Activated naive CD4-positive, alpha-beta T cell treated with anti-CD3 and anti-CD28 coated beads, Interleukin-2, amount 10 ng/mL, durations not matched to agents 7 days and 5 days (primary cell): ENCODE results near the gene HCFC1.
A peak's percentile ranks its signal among the peaks of the same experiment; 100 is the strongest.

Experiments used
- CTCF ChIA-PET: fragments of 350-600 bp; sonication (Branson Sonifier 250); formaldehyde crosslinking; loops from one replicate; lab custom pipeline; 2021; ENCODE audit warnings: antibody characterized with exemption; lab: Charles Lee
- DNase-seq: peaks from one replicate; pipeline ENCODE4 v3.0.0-alpha.2; 2020
- H3K27ac Mint-ChIP-seq: one replicate; pipeline ENCODE4 v1.8.0; 2021; ENCODE audit warnings: mild to moderate bottlenecking, moderate library complexity, mixed read lengths
- H3K27me3 Mint-ChIP-seq: one replicate; pipeline ENCODE4 v1.8.0; 2021; ENCODE audit warnings: mild to moderate bottlenecking, mixed read lengths
- H3K36me3 Mint-ChIP-seq: one replicate; pipeline ENCODE4 v1.8.0; 2021; ENCODE audit warnings: mixed read lengths
- H3K4me1 Mint-ChIP-seq: one replicate; pipeline ENCODE4 v1.8.0; 2021; ENCODE audit warnings: mixed read lengths
- H3K4me3 Mint-ChIP-seq: one replicate; pipeline ENCODE4 v1.8.0; 2021; ENCODE audit warnings: mild to moderate bottlenecking, moderate library complexity, mixed read lengths
- H3K9me3 Mint-ChIP-seq: one replicate; pipeline ENCODE4 v1.8.0; 2021; ENCODE audit warnings: mixed read lengths

HCFC1 gene

DNA sequence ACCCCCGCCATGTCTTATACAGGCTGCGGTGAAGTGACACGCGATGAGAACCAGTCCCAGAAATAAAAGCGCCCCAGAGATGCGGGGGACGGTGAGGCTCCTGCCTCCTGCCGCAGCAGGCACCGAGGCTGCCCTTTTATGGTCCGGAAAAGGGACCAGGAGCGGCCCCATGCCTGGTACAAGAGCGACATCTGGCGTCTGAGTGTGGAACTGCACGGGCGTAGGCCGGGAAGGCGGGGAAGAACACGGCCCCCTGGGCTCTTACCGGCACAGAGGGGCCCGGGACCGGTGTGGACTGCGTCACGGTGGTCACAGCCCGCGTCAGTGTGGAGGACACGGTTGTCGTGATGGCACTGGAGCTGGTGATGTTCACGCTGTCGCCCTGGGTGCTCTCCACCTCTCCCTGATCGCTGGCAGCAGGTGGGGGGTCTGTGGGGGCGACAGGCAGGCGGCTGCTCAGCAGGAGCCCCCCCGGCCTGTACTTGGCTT lies 18.2 kb downstream of the HCFC1 start:
- DNase-seq: peak; percentile 80
- peaks cover 38% of the 10 kb centered on the region for H3K4me1 Mint-ChIP-seq
- H3K27ac Mint-ChIP-seq: peak overlapping the region; percentile 7
- H3K27me3 Mint-ChIP-seq: no peaks in the 10 kb centered on the region
- no peaks in the 10 kb centered on the region for H3K9me3 Mint-ChIP-seq
- no peak overlapping the region for H3K4me3 Mint-ChIP-seq
- CTCF ChIA-PET: interaction anchor here (1.0 to 12.0 kb wide), 2 partner anchors 13 to 26 kb away, joined by 3 to 241 read pairs; partner anchors contain the start of gene ARHGAP4
- H3K36me3 Mint-ChIP-seq: peaks cover 32% of the 10 kb centered on the region

GRCh38 chrX:153952373-153953026 lies 19.1 kb downstream of the HCFC1 start:
- H3K4me3 Mint-ChIP-seq: no peak overlapping the region
- H3K4me1 Mint-ChIP-seq: peaks cover 42% of the 10 kb centered on the region
- no peak for DNase-seq
- CTCF ChIA-PET: interaction anchor here (1.0 to 12.0 kb wide), 3 partner anchors 9 to 25 kb away, joined by 3 to 241 read pairs (median 4); partner anchors contain the start of gene ARHGAP4
- no peak overlapping the region for H3K27ac Mint-ChIP-seq
- peaks cover 31% of the 10 kb centered on the region for H3K36me3 Mint-ChIP-seq
- no peaks in the 10 kb centered on the region for H3K9me3 Mint-ChIP-seq
- H3K27me3 Mint-ChIP-seq: no peaks in the 10 kb centered on the region

- Mint-ChIP-seq H3K9me3 (no peaks in the 10 kb centered on the region), H3K27me3 (no peaks in the 10 kb centered on the region), H3K4me1 (peaks cover 46% of the 10 kb centered on the region), H3K4me3 (no peak overlapping the region), H3K36me3 (peaks cover 34% of the 10 kb centered on the region), H3K27ac (no peak overlapping the region)
- no peak for DNase-seq
- CTCF ChIA-PET: interaction anchor here (1.2 to 12.0 kb wide), 3 partner anchors 10 to 25 kb away, joined by 4 to 241 read pairs (median 4); partner anchors contain the start of gene ARHGAP4
Observed at GRCh38 chrX:153951683-153952372, 19.8 kb downstream of the HCFC1 start.

GRCh38 chrX:153950127-153950526 lies 21.5 kb downstream of the HCFC1 start:
- Mint-ChIP-seq H3K27me3 (no peaks in the 10 kb centered on the region), H3K36me3 (peaks cover 30% of the 10 kb centered on the region)

GRCh38 chrX:153948847-153949805 lies 22.5 kb downstream of the HCFC1 start:
- no peak overlapping the region for H3K4me3 Mint-ChIP-seq
- peak overlapping the region; percentile 67 for H3K27ac Mint-ChIP-seq
- CTCF ChIA-PET: interaction anchor here (0.8 to 12.0 kb wide), 5 partner anchors 10 to 186 kb away, joined by 4 to 241 read pairs (median 26); partner anchors contain the start of genes ARHGAP4 and PLXNB3
- DNase-seq: peak; percentile 22
- H3K4me1 Mint-ChIP-seq: peaks cover 52% of the 10 kb centered on the region
- peaks cover 25% of the 10 kb centered on the region for H3K36me3 Mint-ChIP-seq
- no peaks in the 10 kb centered on the region for H3K27me3 Mint-ChIP-seq
- no peaks in the 10 kb centered on the region for H3K9me3 Mint-ChIP-seq

More at GRCh38 chrX:153950127-153950526, 21.5 kb downstream of the HCFC1 start:
- no peaks in the 10 kb centered on the region for H3K9me3 Mint-ChIP-seq
- DNase-seq: no peak
- H3K4me1 Mint-ChIP-seq: peaks cover 51% of the 10 kb centered on the region
- H3K4me3 Mint-ChIP-seq: no peak overlapping the region
- CTCF ChIA-PET: interaction anchor here (0.8 to 12.0 kb wide), 5 partner anchors 18 to 186 kb away, joined by 4 to 241 read pairs (median 4); partner anchors contain the start of genes ARHGAP4 and PLXNB3
- H3K27ac Mint-ChIP-seq: peak overlapping the region; percentile 60

DNA sequence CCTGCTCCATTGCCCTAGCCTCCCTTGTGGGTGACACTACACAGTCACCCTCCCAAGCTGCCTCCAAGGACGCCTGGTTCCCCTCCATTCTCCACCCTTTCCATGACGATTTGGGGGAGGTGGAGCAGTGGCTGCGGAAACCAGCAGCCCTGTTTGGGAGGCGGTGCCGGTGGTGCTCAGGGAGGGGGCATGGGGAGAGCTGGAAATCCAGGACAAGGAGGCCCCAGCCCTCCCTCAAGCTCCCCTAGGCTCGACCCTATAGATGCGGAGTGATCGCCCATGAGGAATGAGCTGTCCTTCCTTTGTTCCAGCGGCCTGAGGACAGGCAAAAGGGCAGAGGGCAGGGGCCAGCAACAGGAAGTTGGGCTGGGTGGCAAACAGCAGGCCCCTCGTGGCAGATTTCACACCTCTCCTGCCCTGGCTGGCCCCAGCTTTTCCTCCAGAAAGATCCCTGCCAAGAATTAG lies 23.6 kb downstream of the HCFC1 start:
- Mint-ChIP-seq H3K4me1 (peaks cover 47% of the 10 kb centered on the region), H3K4me3 (no peak overlapping the region), H3K36me3 (peaks cover 22% of the 10 kb centered on the region), H3K9me3 (no peaks in the 10 kb centered on the region), H3K27me3 (no peaks in the 10 kb centered on the region), H3K27ac (peak overlapping the region; percentile 67)
- DNase-seq: no peak
- CTCF ChIA-PET: interaction anchor here (1.9 to 12.0 kb wide), 5 partner anchors 9 to 185 kb away, joined by 7 to 241 read pairs (median 26); partner anchors contain the start of genes ARHGAP4 and PLXNB3

DNA sequence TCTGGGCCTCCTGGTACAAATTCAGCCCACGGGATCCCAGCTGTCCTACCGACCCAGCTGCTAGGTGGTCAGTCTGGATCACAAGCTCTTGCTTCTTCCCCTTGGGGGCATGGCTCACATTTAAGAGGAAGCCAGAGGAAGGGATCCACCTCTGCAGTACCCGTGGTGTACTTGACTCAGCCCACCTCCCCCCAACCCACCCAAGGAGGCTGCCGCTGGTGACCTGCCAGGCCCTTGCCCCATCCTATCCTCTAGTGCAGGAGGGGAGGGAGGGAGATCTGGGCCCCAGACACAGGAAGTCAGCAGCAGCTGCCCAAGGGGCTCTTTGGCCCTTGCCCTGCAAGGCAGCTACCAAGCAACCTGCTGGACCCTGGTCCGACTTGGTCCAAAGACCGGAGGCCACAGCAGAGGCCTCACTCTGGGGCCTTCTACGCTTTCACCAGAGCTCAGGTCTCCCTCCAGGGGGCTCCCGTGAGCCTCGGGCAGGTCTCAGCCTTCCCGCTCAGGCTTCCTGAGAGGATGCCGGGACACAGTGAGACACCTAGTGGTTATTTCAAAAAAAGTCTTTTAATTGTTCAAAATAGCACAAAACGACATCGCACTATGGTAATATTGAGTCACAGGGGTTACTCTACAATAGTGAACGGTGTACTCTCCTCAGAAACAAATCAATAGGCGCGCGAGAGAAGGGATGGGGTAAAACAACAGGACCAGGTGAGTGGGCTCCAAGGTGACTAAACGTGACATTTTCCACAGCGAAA lies 24.4 kb downstream of the HCFC1 start:
- CTCF ChIA-PET: interaction anchor here (0.6 to 12.0 kb wide), 13 partner anchors 8 to 349 kb away, joined by 3 to 241 read pairs (median 3); partner anchors contain the start of genes ARHGAP4, IDH3G, PLXNB3 and SSR4
- H3K36me3 Mint-ChIP-seq: peaks cover 20% of the 10 kb centered on the region

DNA sequence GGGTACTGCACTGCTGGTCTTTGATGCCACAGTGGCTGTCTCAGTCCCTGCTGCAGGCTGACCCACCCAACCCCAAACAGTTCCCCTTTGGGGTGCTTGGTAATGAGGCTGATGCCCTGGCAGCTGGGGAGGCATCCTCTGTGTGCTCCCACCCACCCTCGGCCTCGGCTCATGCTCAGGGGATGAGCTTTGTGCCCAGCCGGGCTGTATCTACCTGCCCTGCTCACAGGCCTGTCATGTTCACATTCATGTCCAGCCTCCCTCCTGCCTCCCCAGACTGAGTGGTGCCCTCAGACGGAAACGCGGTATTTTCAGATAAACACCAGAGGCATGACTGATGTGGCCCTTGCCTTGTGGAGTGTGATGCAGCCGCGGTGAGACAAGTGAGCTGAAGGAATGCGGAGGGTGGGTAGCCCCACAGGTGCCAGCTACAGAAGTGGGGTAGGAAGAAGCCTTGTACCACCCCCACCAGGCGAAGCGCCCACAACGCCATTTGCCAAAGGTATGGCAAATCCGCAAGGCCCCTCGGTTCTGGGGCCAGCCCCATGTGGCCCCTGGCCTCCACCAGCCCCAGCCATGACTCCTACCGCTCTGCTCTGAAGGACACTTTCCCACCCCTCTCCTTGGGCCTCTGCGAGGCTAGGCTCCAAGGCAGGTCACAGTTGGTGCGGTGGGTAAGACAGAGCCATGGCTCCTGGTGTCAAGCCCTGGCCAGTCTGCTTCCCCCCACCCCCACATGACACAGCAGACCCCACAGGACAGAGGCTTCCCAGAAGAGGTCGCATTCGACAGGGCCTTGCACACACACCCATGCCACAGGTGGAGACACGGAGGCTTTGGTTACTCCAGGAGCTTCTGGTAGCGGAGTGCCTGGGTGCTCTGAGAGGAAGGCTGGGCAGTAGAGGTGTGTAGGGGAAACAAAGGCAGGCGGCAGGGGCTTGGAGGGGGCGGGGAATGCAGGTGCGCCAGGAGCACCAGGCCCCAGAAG lies 25.4 kb downstream of the HCFC1 start:
- peak overlapping the region; percentile 24 for H3K27ac Mint-ChIP-seq
- peak overlapping the region; percentile 31 for H3K4me3 Mint-ChIP-seq
- H3K4me1 Mint-ChIP-seq: peaks cover 47% of the 10 kb centered on the region
- no peak for DNase-seq
- H3K9me3 Mint-ChIP-seq: no peaks in the 10 kb centered on the region
- H3K27me3 Mint-ChIP-seq: no peaks in the 10 kb centered on the region
- H3K36me3 Mint-ChIP-seq: peaks cover 18% of the 10 kb centered on the region
- CTCF ChIA-PET: interaction anchor here (0.7 to 12.0 kb wide), 10 partner anchors 14 to 195 kb away, joined by 3 to 241 read pairs (median 5); partner anchors contain the start of genes ARHGAP4, IDH3G, PLXNB3 and SSR4

More for the DNA sequence above, 24.4 kb downstream of the HCFC1 start:
- Mint-ChIP-seq H3K9me3 (no peaks in the 10 kb centered on the region), H3K4me3 (no peak overlapping the region), H3K27me3 (no peaks in the 10 kb centered on the region), H3K4me1 (peaks cover 45% of the 10 kb centered on the region), H3K27ac (peak overlapping the region; percentile 77)
- DNase-seq: peak; percentile 83

GRCh38 chrX:153944800-153945150 lies 26.8 kb downstream of the HCFC1 start:
- CTCF ChIA-PET: interaction anchor here (12.0 kb wide), 1 partner anchor 17 kb away, joined by 241 read pairs; the partner anchor contains the start of gene ARHGAP4
- no peaks in the 10 kb centered on the region for H3K9me3 Mint-ChIP-seq
- peak overlapping the region; percentile 23 for H3K4me3 Mint-ChIP-seq
- H3K27ac Mint-ChIP-seq: no peak overlapping the region
- no peak for DNase-seq
- no peaks in the 10 kb centered on the region for H3K27me3 Mint-ChIP-seq
- H3K4me1 Mint-ChIP-seq: peaks cover 40% of the 10 kb centered on the region
- H3K36me3 Mint-ChIP-seq: peaks cover 11% of the 10 kb centered on the region

DNA sequence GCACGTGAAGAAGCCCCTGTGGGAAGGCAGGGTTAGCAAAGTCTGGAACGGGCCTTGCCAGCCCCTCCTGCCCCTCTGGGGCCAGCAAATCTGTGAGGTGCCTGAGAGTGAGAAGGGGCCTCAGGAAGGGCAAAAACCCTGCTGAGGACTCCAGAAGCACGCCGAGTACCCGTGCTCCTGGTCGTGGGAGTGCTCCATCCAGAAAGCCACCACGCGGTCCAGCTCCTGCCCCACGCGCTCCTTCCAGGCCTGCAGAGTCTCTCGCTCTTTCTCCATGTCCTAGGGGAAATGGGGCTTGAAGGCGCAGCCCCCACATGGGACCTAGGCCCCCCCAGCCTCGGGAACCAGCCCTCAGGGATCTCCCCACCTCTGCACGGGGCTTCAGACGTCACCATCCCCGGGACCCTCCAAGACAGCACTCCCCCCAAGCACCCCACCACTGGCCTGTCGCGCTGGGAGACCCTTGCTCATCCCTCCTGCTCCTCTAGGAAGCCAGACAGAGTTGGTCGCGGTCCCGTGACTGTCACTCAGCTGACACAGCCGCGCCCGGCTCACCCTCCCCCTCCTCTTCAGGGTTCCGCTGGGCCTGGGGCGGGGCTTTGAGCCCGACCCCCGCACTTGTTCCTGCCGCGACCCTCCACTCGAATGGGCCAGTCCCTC lies 27.3 kb downstream of the HCFC1 start, which contains the start of gene RENBP:
Gene RENBP, minus strand, starts transcription at position 504 of the 660 bp plus-strand sequence. Its CDS starts 33 bp downstream, at position 471.
- Mint-ChIP-seq H3K4me3 (peak within 1 kb of the TSS; percentile 84), H3K9me3 (no peaks in the 10 kb centered on the region), H3K36me3 (peaks cover 9% of the 10 kb centered on the region), H3K27ac (peak within 1 kb of the TSS; percentile 76), H3K27me3 (no peaks in the 10 kb centered on the region), H3K4me1 (peaks cover 38% of the 10 kb centered on the region)
- CTCF ChIA-PET: interaction anchor here (12.0 kb wide), 1 partner anchor 17 kb away, joined by 241 read pairs; the partner anchor contains the start of gene ARHGAP4
- DNase-seq: peak; percentile 68
